AG09309 (cell line): ENCODE measurements around the gene CLMN.

Experiments used
- DNase-seq: peaks from one replicate; pipeline ENCODE4 v3.0.0-alpha.2; 2010; ENCODE audit warnings: low read depth
- H3K4me3 ChIP-seq: 2 replicates; pipeline ENCODE4 v1.5.1; 2011; ENCODE audit warnings: mild to moderate bottlenecking, low read depth, low read length, moderate library complexity; ENCODE audit not compliant: control insufficient read depth
- CTCF ChIP-seq: IDR thresholded peaks from 2 replicates; pipeline ENCODE4 v1.5.1; 2011; ENCODE audit warnings: mild to moderate bottlenecking, low read depth, low read length, inconsistent platforms; ENCODE audit not compliant: insufficient read depth, control insufficient read depth; ENCODE audit errors: missing control alignments

Gene CLMN

GRCh38 chr14:95238487-95239298 is 81.0 kb downstream of the CLMN start:
- H3K4me3 ChIP-seq: no peak overlapping the region
- TF ChIP-seq CTCF: no peak
- no peak for DNase-seq

- no peak for TF ChIP-seq CTCF
- H3K4me3 ChIP-seq: no peak overlapping the region
- no peak for DNase-seq
Observed at GRCh38 chr14:95237958-95238340, 81.8 kb downstream of the CLMN start.

GRCh38 chr14:95237121-95237957 is 82.4 kb downstream of the CLMN start:
- TF ChIP-seq CTCF: no peak
- no peak for DNase-seq
- H3K4me3 ChIP-seq: no peak overlapping the region

GRCh38 chr14:95236221-95236620 is 83.5 kb downstream of the CLMN start:
- DNase-seq: no peak
- H3K4me3 ChIP-seq: no peak overlapping the region
- no peak for TF ChIP-seq CTCF

- no peak overlapping the region for H3K4me3 ChIP-seq
- TF ChIP-seq CTCF: no peak
- no peak for DNase-seq
Observed at GRCh38 chr14:95235767-95236166, 83.9 kb downstream of the CLMN start.

GRCh38 chr14:95235351-95235750 is 84.4 kb downstream of the CLMN start:
- DNase-seq: no peak
- TF ChIP-seq CTCF: no peak
- no peak overlapping the region for H3K4me3 ChIP-seq
